Ascending aorta (tissue), 2 donors: ENCODE results near the gene TMEM151A. TPM values are rescaled to one million over a fixed set of nuclear protein-coding genes. Genes with fewer than 3 reads are reported as not detected.

ENCODE experiments used
- DNase-seq, 2 donors: peaks; one replicate each; pipeline ENCODE4 v3.0.0-alpha.2; 2019; ENCODE audit warnings: low spot score in 2 of 2
- H3K27ac ChIP-seq, 2 donors: fragments of 200-600 bp; sonication (generic); one replicate each; pipeline ENCODE4 v1.5.1; 2016 to 2017; ENCODE audit warnings: mild to moderate bottlenecking in 1 of 2
- H3K27me3 ChIP-seq: fragments of 200-600 bp; sonication (generic); one replicate; pipeline ENCODE4 v1.5.1; 2017
- H3K36me3 ChIP-seq, 2 donors: fragments of 200-600 bp; sonication (generic); one replicate each; pipeline ENCODE4 v1.5.1; 2016
- H3K4me1 ChIP-seq, 2 donors: fragments of 200-600 bp; sonication (generic); one replicate each; pipeline ENCODE4 v1.5.1; 2016 to 2017; ENCODE audit warnings: mild to moderate bottlenecking in 1 of 2
- H3K4me3 ChIP-seq, 2 donors: fragments of 200-600 bp; sonication (generic); one replicate each; pipeline ENCODE4 v1.5.1; 2016 to 2017; ENCODE audit warnings: mild to moderate bottlenecking in 1 of 2
- H3K9me3 ChIP-seq, 2 donors: fragments of 200-600 bp; sonication (generic); one replicate each; pipeline ENCODE4 v1.5.1; 2016
- intact Hi-C: fragments of 100-400 bp; cut with DNase I; formaldehyde crosslinking; loops from one replicate; pipeline ENCODE4 v1.15.1; 2023
- total RNA-seq: library from RNA; depleted of rRNA; stranded (reverse); fragments of >200 nt; gene quantifications from one replicate; pipeline ENCODE4 v1.1.0, GENCODE V29; 2016
- TF ChIP-seq, protein P1 (sequence below), 3 experiments: fragments of 200-600 bp in 2 of 3; fragments of 450-650 bp in 1 of 3; sonication (generic) in 2 of 3; IDR thresholded peaks; one replicate each; pipeline ENCODE4 v1.5.1; 2016 to 2019; ENCODE audit warnings: antibody characterized with exemption in 3 of 3, mild to moderate bottlenecking in 1 of 3, moderate library complexity in 1 of 3

The TMEM151A gene
- total RNA-seq, 1 donor from 2014 or later, result 3.6 TPM

DNA sequence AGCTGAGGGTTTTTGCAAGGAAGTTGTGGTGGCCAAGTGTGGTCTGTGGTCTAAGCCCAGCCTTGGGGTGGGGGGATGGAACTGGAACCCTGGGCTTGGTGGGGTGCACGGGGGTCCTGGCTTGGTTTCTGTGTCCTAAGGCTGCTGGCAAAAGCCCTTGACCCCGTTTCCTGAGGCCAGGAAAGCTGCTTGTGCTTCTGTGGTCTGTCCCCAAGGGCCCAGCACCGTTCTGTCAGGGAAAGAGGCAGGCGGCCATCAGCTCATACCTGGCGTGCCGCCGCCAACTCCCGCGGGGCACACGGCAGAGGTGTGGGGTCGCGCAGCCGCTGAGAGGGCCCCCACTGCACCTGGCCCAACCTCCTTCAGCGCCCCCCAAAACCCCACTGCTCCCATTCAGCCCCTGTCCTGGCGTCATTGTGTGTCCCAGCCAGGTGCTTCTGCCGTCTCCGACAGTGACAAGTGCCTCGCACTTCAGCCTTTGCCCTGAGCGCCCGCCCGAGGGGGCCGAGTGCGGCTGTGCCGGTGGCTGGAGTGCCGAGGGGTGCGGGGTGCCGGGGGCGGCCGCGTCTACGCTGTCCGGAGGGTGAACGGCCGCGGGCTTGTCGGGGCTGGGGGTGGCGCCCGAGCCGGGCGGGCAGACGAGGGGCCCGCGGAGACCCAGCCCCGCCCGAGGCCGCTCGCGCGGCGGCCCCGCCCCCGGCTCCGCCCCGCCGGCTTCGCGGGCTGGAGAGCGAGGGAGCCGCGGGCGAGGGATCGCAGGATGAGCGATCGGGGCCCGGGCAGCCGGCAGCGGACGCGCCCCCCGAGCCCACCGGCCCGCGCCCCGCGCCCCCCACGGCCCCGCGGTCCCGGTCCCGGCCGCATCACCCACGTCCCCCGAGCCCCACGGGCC is 14.0 kb upstream of the TMEM151A start, which contains the start of gene CNIH2:
CNIH2 (plus strand) TSS at position 705 of the 892 bp plus-strand sequence. CDS start 282 bp downstream, outside the sequence.
- H3K36me3 ChIP-seq, result peaks cover 34 to 38% of the 10 kb centered on the region in 2 donors
- H3K27ac ChIP-seq, result peak within 1 kb of the TSS; percentile 22 to 40
- peaks cover 2 to 17% of the 10 kb centered on the region in 2 donors for H3K4me1 ChIP-seq
- no peaks in the 10 kb centered on the region for H3K9me3 ChIP-seq
- H3K4me3 ChIP-seq, result peak within 1 kb of the TSS; percentile 42 to 56
- DNase-seq, result no peak
- intact Hi-C loops, result no loop called here
- TF ChIP-seq, protein P1, sequence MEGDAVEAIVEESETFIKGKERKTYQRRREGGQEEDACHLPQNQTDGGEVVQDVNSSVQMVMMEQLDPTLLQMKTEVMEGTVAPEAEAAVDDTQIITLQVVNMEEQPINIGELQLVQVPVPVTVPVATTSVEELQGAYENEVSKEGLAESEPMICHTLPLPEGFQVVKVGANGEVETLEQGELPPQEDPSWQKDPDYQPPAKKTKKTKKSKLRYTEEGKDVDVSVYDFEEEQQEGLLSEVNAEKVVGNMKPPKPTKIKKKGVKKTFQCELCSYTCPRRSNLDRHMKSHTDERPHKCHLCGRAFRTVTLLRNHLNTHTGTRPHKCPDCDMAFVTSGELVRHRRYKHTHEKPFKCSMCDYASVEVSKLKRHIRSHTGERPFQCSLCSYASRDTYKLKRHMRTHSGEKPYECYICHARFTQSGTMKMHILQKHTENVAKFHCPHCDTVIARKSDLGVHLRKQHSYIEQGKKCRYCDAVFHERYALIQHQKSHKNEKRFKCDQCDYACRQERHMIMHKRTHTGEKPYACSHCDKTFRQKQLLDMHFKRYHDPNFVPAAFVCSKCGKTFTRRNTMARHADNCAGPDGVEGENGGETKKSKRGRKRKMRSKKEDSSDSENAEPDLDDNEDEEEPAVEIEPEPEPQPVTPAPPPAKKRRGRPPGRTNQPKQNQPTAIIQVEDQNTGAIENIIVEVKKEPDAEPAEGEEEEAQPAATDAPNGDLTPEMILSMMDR (IDR thresholded peaks at IDR 0.05), result no peak
- no peaks in the 10 kb centered on the region for H3K27me3 ChIP-seq

DNA sequence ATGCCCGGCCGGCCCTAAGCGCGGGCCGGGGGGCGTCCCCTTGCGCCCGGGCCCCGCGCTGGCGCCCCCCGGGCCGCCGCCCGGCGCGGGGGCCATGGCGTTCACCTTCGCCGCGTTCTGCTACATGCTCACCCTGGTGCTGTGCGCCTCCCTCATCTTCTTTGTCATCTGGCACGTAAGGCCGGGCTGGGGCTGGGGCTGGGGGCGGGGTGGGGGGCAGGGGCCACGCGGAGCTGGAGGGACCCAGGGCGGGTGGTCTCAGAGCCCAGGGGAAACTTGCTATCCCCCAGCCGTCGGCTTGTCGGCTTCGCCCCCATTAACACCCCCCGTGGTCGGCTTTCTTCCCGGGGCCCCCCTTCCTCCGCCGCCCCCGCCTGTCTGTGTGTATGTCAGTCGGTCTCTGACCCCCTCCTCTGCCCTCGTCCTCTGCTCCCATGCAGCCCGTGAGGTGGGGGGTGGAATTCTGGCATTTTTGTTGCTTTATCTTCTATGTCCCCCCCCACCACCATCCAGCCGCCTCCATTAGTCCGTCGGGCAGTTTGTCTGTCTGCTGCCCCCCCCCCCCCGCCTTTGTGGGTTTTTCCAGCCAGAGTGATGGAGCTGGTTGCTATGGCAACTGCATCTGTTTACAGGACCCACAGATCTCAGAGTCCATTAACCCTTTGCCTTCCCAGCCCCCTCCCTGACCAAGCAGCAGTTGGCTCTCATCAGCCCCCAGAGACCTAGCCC is 13.2 kb upstream of the TMEM151A start:
- TF ChIP-seq, protein P1 (IDR thresholded peaks at IDR 0.05), result no peak
- peak overlapping the region; percentile 34 to 42 for H3K4me3 ChIP-seq
- H3K27ac ChIP-seq, result no peak overlapping the region

DNA sequence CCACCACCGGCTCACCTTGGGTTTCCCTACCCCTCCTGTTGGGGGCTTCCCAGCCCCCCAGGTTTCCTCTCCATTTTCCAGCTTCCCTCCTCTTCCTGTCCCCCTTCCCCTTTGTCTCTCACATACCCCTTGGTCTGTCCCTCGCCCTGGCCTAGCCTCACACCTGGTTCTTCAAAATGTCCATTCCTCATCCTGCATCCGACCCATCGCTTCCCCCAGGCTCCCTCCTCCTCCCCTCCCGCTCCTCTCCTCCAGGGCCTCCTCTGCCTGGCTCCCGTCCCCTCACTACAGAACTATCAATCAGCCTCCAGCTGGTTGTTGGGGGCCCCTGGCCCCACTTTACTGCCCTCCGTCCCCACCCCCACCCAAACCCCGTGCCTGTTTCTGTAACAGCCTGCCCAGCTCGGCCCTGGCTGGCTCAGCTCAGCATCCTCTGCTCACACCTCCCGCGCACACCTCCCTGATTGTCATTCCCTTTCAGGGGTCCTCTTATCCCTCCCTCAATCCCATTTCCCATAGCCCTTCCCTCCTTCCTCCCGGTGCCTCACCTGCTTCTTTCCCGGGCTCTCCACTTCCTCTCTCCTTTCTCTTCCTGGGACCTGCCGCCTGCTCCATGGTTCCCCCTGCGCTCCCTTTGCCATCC is 12.5 kb upstream of the TMEM151A start:
- intact Hi-C loops, result no loop called here
- Histone ChIP-seq H3K27ac (no peak overlapping the region), H3K36me3 (peaks cover 21 to 25% of the 10 kb centered on the region in 2 donors), H3K4me3 (no peak overlapping the region), H3K27me3 (no peaks in the 10 kb centered on the region), H3K9me3 (no peaks in the 10 kb centered on the region), H3K4me1 (peaks cover 2 to 20% of the 10 kb centered on the region in 2 donors)
- no peak for DNase-seq
- TF ChIP-seq, protein P1 (IDR thresholded peaks at IDR 0.05), result no peak

More for the DNA sequence above, 13.2 kb upstream of the TMEM151A start:
- peaks cover 26 to 30% of the 10 kb centered on the region in 2 donors for H3K36me3 ChIP-seq
- peaks cover 2 to 20% of the 10 kb centered on the region in 2 donors for H3K4me1 ChIP-seq
- intact Hi-C loops, result no loop called here
- no peak for DNase-seq
- H3K9me3 ChIP-seq, result no peaks in the 10 kb centered on the region
- H3K27me3 ChIP-seq, result no peaks in the 10 kb centered on the region

DNA sequence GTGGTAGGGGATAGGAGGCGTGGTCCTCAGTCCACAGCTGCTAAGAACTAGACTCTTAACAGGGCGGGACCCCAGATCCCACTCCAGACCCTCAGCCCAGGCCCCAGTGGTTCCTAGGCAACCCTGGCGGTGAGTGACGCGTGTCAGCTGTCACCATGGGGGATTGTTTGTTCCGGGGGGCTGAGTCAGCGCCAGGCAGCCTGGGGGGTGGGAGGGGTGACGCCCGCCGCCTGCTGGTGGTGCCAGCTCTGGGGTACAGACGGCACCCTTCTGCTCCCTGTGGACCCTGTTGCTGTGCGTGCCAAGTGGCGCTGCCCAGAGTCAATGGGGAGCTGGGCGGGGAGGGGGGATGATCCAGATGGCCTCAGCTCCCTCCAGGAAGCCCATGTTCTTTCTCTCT is 11.3 kb upstream of the TMEM151A start:
- Histone ChIP-seq H3K27me3 (no peaks in the 10 kb centered on the region), H3K4me3 (no peak overlapping the region), H3K9me3 (no peaks in the 10 kb centered on the region), H3K4me1 (peaks cover 2 to 20% of the 10 kb centered on the region in 2 donors), H3K36me3 (peaks cover 9 to 25% of the 10 kb centered on the region in 2 donors), H3K27ac (no peak overlapping the region)
- no peak for DNase-seq
- intact Hi-C loops, result no loop called here
- TF ChIP-seq, protein P1 (IDR thresholded peaks at IDR 0.05), result no peak

DNA sequence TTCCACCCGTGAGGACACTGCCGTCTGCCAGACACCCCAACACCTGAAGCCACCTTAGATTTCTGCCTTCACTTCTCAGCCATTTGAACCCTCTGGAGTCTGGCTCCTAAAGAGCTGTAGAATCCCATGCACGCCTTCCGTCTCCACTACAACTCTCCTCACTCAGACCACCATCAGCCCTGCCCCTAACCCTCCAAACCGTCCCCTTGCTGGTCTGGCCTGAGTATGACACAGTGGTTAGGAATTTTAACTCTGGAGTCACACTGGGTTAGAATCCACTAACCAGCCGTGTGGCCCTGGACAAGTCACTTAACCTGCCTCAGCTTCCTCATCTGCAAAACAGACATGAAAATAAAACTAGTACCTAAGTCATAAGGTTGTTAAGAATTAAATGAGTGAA is 10.7 kb upstream of the TMEM151A start:
- TF ChIP-seq, protein P1 (IDR thresholded peaks at IDR 0.05), result no peak
- DNase-seq, result no peak
- H3K4me1 ChIP-seq, result peaks cover 2 to 20% of the 10 kb centered on the region in 2 donors
- H3K27me3 ChIP-seq, result no peaks in the 10 kb centered on the region
- intact Hi-C loops, result no loop called here
- no peak overlapping the region for H3K27ac ChIP-seq
- peaks cover 3 to 22% of the 10 kb centered on the region in 2 donors for H3K36me3 ChIP-seq
- H3K9me3 ChIP-seq, result no peaks in the 10 kb centered on the region
- no peak overlapping the region for H3K4me3 ChIP-seq
